Endothelial cell of umbilical vein (primary cell): ENCODE data around the gene LDLRAD4. TPM values are rescaled to one million over a fixed set of nuclear protein-coding genes. Genes with fewer than 3 reads are reported as not detected.

Experiments used
- BruUV-seq: library from RNA; stranded (reverse); fragments of 400-500 nt; replicated peaks from 2 replicates; lab custom pipeline; 2021; lab: Mats Ljungman, UMichigan
- CTCF ChIA-PET: fragments of 300-600, 350-600 bp; sonication (Branson Sonifier 250); formaldehyde crosslinking; loops from one replicate; lab custom pipeline; 2021; ENCODE audit warnings: antibody characterized with exemption, inconsistent platforms; lab: Charles Lee
- POLR2A ChIA-PET: fragments of 300-600, 350-600 bp; sonication (Branson Sonifier 250); formaldehyde crosslinking; loops from one replicate; lab custom pipeline; 2021; ENCODE audit warnings: antibody characterized with exemption, inconsistent platforms; lab: Charles Lee
- DNase-seq: peaks from one replicate; pipeline ENCODE4 v3.0.0-alpha.2; 2011; ENCODE audit warnings: low read depth, low spot score
- FAIRE-seq: peaks from 2 replicates; lab custom pipeline; 2011; peaks lifted over from hg19 to GRCh38; lab: Jason Lieb, UNC
- H2AFZ ChIP-seq: 2 replicates; pipeline ENCODE4 v1.6.0; 2012; ENCODE audit warnings: low read depth, low read length, control low read depth, inconsistent platforms
- H3K27ac ChIP-seq: 2 replicates; pipeline ENCODE4 v1.5.1; 2011; ENCODE audit warnings: low read depth, mild to moderate bottlenecking, control low read depth, low read length, moderate library complexity; ENCODE audit not compliant: insufficient read depth
- H3K27me3 ChIP-seq, 2 experiments: 2 replicates each; pipeline versions ENCODE4 v1.6.0 to v1.6.1; 2011; ENCODE audit warnings: low read length in 2 of 2, mixed read lengths in 1 of 2; ENCODE audit not compliant: control insufficient read depth in 2 of 2, insufficient read depth in 2 of 2
- H3K36me3 ChIP-seq, 2 experiments: 2 replicates in 1 of 2; 3 replicates in 1 of 2; pipeline ENCODE4 v1.5.1; 2011; ENCODE audit warnings: low read length in 2 of 2, mild to moderate bottlenecking in 1 of 2, moderate library complexity in 1 of 2; ENCODE audit not compliant: control insufficient read depth in 2 of 2, insufficient read depth in 2 of 2; ENCODE audit errors: extremely low read depth in 1 of 2
- H3K4me1 ChIP-seq: 3 replicates; pipeline ENCODE4 v1.5.1; 2011; ENCODE audit warnings: mild to moderate bottlenecking, low read length; ENCODE audit not compliant: control insufficient read depth, insufficient read depth; ENCODE audit errors: extremely low read depth
- H3K4me2 ChIP-seq: 2 replicates; pipeline ENCODE4 v1.6.1; 2011; ENCODE audit warnings: low read length, control low read depth, mixed read lengths; ENCODE audit not compliant: insufficient read depth
- H3K4me3 ChIP-seq, 3 experiments: fragments of 200-600 bp in 1 of 3; sonication (generic), shearing (Covaris generic) in 1 of 3; replicated peaks in 1 of 3; 2 replicates each; pipeline ENCODE4 v1.5.1; 2011 to 2016; ENCODE audit warnings: control low read depth in 3 of 3, low read length in 3 of 3, mild to moderate bottlenecking in 2 of 3, inconsistent platforms in 1 of 3, low read depth in 1 of 3, moderate library complexity in 1 of 3; ENCODE audit not compliant: insufficient read depth in 1 of 3
- H3K79me2 ChIP-seq: 2 replicates; pipeline ENCODE4 v1.6.0; 2012; ENCODE audit warnings: low read length, inconsistent platforms; ENCODE audit not compliant: control insufficient read depth, insufficient read depth
- H3K9ac ChIP-seq: replicated peaks from 2 replicates; pipeline ENCODE3; 2011; ENCODE audit warnings: low read length, control low read depth; ENCODE audit not compliant: insufficient read depth; ENCODE audit errors: extremely low read depth
- H3K9me1 ChIP-seq: replicated peaks from 3 replicates; pipeline ENCODE4 v1.6.0; 2011; ENCODE audit warnings: mild to moderate bottlenecking, low read length; ENCODE audit not compliant: control insufficient read depth, insufficient read depth; ENCODE audit errors: extremely low read depth
- H3K9me3 ChIP-seq: replicated peaks from 2 replicates; pipeline ENCODE4 v1.5.1; 2012; ENCODE audit warnings: low read length, inconsistent platforms; ENCODE audit not compliant: control insufficient read depth, insufficient read depth
- H4K20me1 ChIP-seq: replicated peaks from 2 replicates; pipeline ENCODE3; 2011; ENCODE audit warnings: mild to moderate bottlenecking, low read length; ENCODE audit not compliant: control insufficient read depth, insufficient read depth; ENCODE audit errors: extremely low read depth
- EZH2 ChIP-seq: IDR thresholded peaks from 2 replicates; pipeline ENCODE4 v1.6.1; 2012; ENCODE audit warnings: borderline replicate concordance, low read depth, mild to moderate bottlenecking, moderate library complexity, low read length, inconsistent platforms; ENCODE audit not compliant: severe bottlenecking
- FOS ChIP-seq: IDR thresholded peaks from 2 replicates; pipeline ENCODE4 v1.6.1; 2011; ENCODE audit warnings: mild to moderate bottlenecking, low read length, moderate library complexity, borderline replicate concordance; ENCODE audit not compliant: insufficient read depth
- GATA2 ChIP-seq: IDR thresholded peaks from 2 replicates; pipeline ENCODE4 v1.7.0; 2011; ENCODE audit warnings: low read depth, mild to moderate bottlenecking, moderate library complexity, mixed read lengths, low read length; ENCODE audit not compliant: insufficient read length, insufficient read depth
- JUN ChIP-seq: IDR thresholded peaks from 2 replicates; pipeline ENCODE4 v1.6.1; 2011; ENCODE audit warnings: borderline replicate concordance, low read depth; ENCODE audit not compliant: insufficient read length, insufficient read depth
- MYC ChIP-seq: IDR thresholded peaks from one replicate; pipeline ENCODE4 v1.6.1; 2011; ENCODE audit warnings: mild to moderate bottlenecking, low read depth, low read length
- POLR2A ChIP-seq: IDR thresholded peaks from 2 replicates; pipeline ENCODE4 v1.6.1; 2012; ENCODE audit warnings: low read depth, mild to moderate bottlenecking, control low read depth, low read length
- POLR2AphosphoS5 ChIP-seq: IDR thresholded peaks from 2 replicates; pipeline ENCODE4 v1.6.1; 2012; ENCODE audit warnings: low read depth, mild to moderate bottlenecking, control low read depth, low read length, moderate library complexity; ENCODE audit not compliant: insufficient read depth
- dilution Hi-C: fragments of 300-500 bp; cut with MboI; formaldehyde crosslinking; loops from one replicate; pipeline ENCODE4 v1.15.0; 2019; ENCODE audit warnings: low sequenced_read_pairs; ENCODE audit not compliant: extremely low pct_ligation_motif_present
- intact Hi-C: fragments of 100-400 bp; cut with micrococcal nuclease; formaldehyde crosslinking; loops from one replicate; pipeline ENCODE4 v1.10.0; 2022
- polyA plus RNA-seq, 4 experiments: library from polyadenylated mRNA; depleted of rRNA in 3 of 4; stranded (reverse) in 3 of 4; unstranded in 1 of 4; fragments of >200 nt; gene quantifications; 2 replicates each; pipeline versions ENCODE4 v1.2.1 to v1.2.3, GENCODE V29; 2011 to 2012; ENCODE audit warnings: missing spikeins in 1 of 4
- total RNA-seq: library from RNA; stranded (reverse); gene quantifications from 2 replicates; pipeline ENCODE4 v1.2.3, GENCODE V29; 2021
- TF ChIP-seq, protein P1 (sequence below), 2 donors: IDR thresholded peaks; 1 replicate in 1 of 2; 2 replicates in 1 of 2; pipeline ENCODE4 v1.5.1; 2011; ENCODE audit warnings: low read length in 2 of 2, mild to moderate bottlenecking in 2 of 2, moderate library complexity in 2 of 2, control low read depth in 1 of 2, inconsistent platforms in 1 of 2, low read depth in 1 of 2; ENCODE audit not compliant: insufficient read depth in 1 of 2; ENCODE audit errors: extremely low read depth in 1 of 2
- TF ChIP-seq, protein P2 (sequence below): IDR thresholded peaks from 2 replicates; pipeline ENCODE4 v1.6.1; 2011; ENCODE audit not compliant: insufficient read depth, insufficient read length

Gene LDLRAD4
- total and polyA plus RNA-seq, 2 donors (not counting 3 experiments of a cell fraction or from before 2014, with no cell fraction given), result 5.2 to 6.5 TPM

DNA sequence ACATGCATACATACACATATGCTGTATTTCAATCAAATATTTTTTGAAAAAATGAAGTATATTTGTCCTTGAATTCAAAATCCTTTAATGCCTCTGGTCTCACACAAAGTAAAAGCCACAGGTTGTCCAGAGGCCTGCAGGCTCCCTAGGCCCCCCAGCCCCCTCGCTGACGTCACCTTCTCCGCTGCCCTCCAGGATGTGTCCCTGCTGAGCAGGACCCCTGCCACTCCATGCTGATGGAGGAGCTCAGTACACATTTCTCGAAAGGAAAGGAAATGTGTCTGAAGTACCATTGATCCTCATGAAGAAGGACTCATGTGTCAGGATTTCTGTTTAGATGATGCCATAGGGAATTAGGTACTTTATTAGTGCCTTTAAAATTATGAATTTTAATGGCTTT is 212.1 kb downstream of the LDLRAD4 start:
- Histone ChIP-seq H3K4me3 (no peak overlapping the region), H2AFZ (no peak overlapping the region), H3K9me3 (no peaks in the 10 kb centered on the region), H3K9ac (no peak overlapping the region), H3K4me2 (no peak overlapping the region), H3K36me3 (no peaks in the 10 kb centered on the region), H3K79me2 (no peaks in the 10 kb centered on the region), H3K4me1 (peaks cover 29% of the 10 kb centered on the region), H3K9me1 (no peaks in the 10 kb centered on the region), H4K20me1 (no peaks in the 10 kb centered on the region), H3K27ac (no peak overlapping the region), H3K27me3 (no peaks in the 10 kb centered on the region)
- FAIRE-seq (no peak), DNase-seq (no peak)
- intact Hi-C loops (no loop called here), dilution Hi-C loops (no loop called here)
- no TSS peak for BruUV-seq
- CTCF ChIA-PET, result interaction anchor here (1.5 kb wide), 1 partner anchor 100 kb away, joined by 3 read pairs; no protein-coding TSS in a partner anchor
- TF ChIP-seq, protein P1, sequence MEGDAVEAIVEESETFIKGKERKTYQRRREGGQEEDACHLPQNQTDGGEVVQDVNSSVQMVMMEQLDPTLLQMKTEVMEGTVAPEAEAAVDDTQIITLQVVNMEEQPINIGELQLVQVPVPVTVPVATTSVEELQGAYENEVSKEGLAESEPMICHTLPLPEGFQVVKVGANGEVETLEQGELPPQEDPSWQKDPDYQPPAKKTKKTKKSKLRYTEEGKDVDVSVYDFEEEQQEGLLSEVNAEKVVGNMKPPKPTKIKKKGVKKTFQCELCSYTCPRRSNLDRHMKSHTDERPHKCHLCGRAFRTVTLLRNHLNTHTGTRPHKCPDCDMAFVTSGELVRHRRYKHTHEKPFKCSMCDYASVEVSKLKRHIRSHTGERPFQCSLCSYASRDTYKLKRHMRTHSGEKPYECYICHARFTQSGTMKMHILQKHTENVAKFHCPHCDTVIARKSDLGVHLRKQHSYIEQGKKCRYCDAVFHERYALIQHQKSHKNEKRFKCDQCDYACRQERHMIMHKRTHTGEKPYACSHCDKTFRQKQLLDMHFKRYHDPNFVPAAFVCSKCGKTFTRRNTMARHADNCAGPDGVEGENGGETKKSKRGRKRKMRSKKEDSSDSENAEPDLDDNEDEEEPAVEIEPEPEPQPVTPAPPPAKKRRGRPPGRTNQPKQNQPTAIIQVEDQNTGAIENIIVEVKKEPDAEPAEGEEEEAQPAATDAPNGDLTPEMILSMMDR (IDR thresholded peaks at IDR 0.05; ENCODE audit: extremely low read depth in 1 of 2, insufficient read depth in 1 of 2, low read depth in 1 of 2, low read length in 2 of 2), result no peak
- TF ChIP-seq POLR2AphosphoS5 (no peak), FOS (no peak), MYC (no peak), GATA2 (no peak), EZH2 (no peak), JUN (no peak), POLR2A (no peak)
- TF ChIP-seq, protein P2, sequence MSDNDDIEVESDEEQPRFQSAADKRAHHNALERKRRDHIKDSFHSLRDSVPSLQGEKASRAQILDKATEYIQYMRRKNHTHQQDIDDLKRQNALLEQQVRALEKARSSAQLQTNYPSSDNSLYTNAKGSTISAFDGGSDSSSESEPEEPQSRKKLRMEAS, result no peak
- POLR2A ChIA-PET, result no interaction called here
